ENCODE results near the gene TCOF1.

TCOF1 gene

GRCh38 chr5:150357326-150358260 is at the start of gene TCOF1:
Gene TCOF1 (plus strand): TSS chr5:150357697. CDS start chr5:150357747, 50 bp downstream.
- DNase-seq: peak; percentile 12 to 94 (median 89)

- DNase-seq: no peak
These were observed 48.2 kb upstream of the TCOF1 start for GRCh38 chr5:150309101-150309885.

GRCh38 chr5:150309886-150310239 is 47.6 kb upstream of the TCOF1 start:
- DNase-seq: no peak

- no peak for DNase-seq
These were observed 47.3 kb upstream of the TCOF1 start for GRCh38 chr5:150310246-150310645.

GRCh38 chr5:150311015-150311692 is 46.3 kb upstream of the TCOF1 start:
- no peak for DNase-seq

- no peak for DNase-seq
These were observed 45.0 kb upstream of the TCOF1 start for GRCh38 chr5:150312518-150312917.

GRCh38 chr5:150313501-150313900 is 44.0 kb upstream of the TCOF1 start:
- DNase-seq: no peak

- DNase-seq: no peak
These were observed 43.4 kb upstream of the TCOF1 start for GRCh38 chr5:150313921-150314716.

GRCh38 chr5:150315245-150315644 is 42.3 kb upstream of the TCOF1 start:
- DNase-seq: no peak

GRCh38 chr5:150316320-150316719 is 41.2 kb upstream of the TCOF1 start:
- DNase-seq: no peak

GRCh38 chr5:150317048-150318003 is 40.2 kb upstream of the TCOF1 start:
- no peak for DNase-seq

GRCh38 chr5:150318613-150319483 is 38.6 kb upstream of the TCOF1 start:
- no peak for DNase-seq

- DNase-seq: no peak
These were observed 38.1 kb upstream of the TCOF1 start for GRCh38 chr5:150319484-150319790.

- peak in 12 of 14 donors; percentile 19 to 79 (median 59) for DNase-seq
These were observed 37.4 kb upstream of the TCOF1 start for GRCh38 chr5:150320044-150320613.

GRCh38 chr5:150321211-150321610 is 36.3 kb upstream of the TCOF1 start:
- DNase-seq: no peak

GRCh38 chr5:150321784-150322183 is 35.7 kb upstream of the TCOF1 start:
- DNase-seq: no peak

GRCh38 chr5:150322202-150322601 is 35.3 kb upstream of the TCOF1 start:
- no peak for DNase-seq

GRCh38 chr5:150323092-150323491 is 34.4 kb upstream of the TCOF1 start:
- no peak for DNase-seq

- no peak for DNase-seq
These were observed 33.7 kb upstream of the TCOF1 start for GRCh38 chr5:150323819-150324218.

GRCh38 chr5:150325426-150325825 is 32.1 kb upstream of the TCOF1 start:
- no peak for DNase-seq

All from C1 segment of cervical spinal cord (tissue), 14 donors.